Endothelial cell of umbilical vein (primary cell): ENCODE data around the gene MAML3. TPM values are rescaled to one million over a fixed set of nuclear protein-coding genes. Genes with fewer than 3 reads are reported as not detected.
A peak's percentile ranks its signal among the peaks of the same experiment; 100 is the strongest.

Experiments
- BruUV-seq: library from RNA; stranded (reverse); fragments of 400-500 nt; replicated peaks from 2 replicates; lab custom pipeline; 2021; lab: Mats Ljungman, UMichigan
- CTCF ChIA-PET: fragments of 300-600, 350-600 bp; sonication (Branson Sonifier 250); formaldehyde crosslinking; loops from one replicate; lab custom pipeline; 2021; ENCODE audit warnings: antibody characterized with exemption, inconsistent platforms; lab: Charles Lee
- POLR2A ChIA-PET: fragments of 300-600, 350-600 bp; sonication (Branson Sonifier 250); formaldehyde crosslinking; loops from one replicate; lab custom pipeline; 2021; ENCODE audit warnings: antibody characterized with exemption, inconsistent platforms; lab: Charles Lee
- DNase-seq: peaks from one replicate; pipeline ENCODE4 v3.0.0-alpha.2; 2011; ENCODE audit warnings: low read depth, low spot score
- FAIRE-seq: peaks from 2 replicates; lab custom pipeline; 2011; peaks lifted over from hg19 to GRCh38; lab: Jason Lieb, UNC
- H2AFZ ChIP-seq: 2 replicates; pipeline ENCODE4 v1.6.0; 2012; ENCODE audit warnings: low read depth, low read length, control low read depth, inconsistent platforms
- H3K27ac ChIP-seq: 2 replicates; pipeline ENCODE4 v1.5.1; 2011; ENCODE audit warnings: low read depth, mild to moderate bottlenecking, control low read depth, low read length, moderate library complexity; ENCODE audit not compliant: insufficient read depth
- H3K27me3 ChIP-seq, 2 experiments: 2 replicates each; pipeline versions ENCODE4 v1.6.0 to v1.6.1; 2011; ENCODE audit warnings: low read length in 2 of 2, mixed read lengths in 1 of 2; ENCODE audit not compliant: control insufficient read depth in 2 of 2, insufficient read depth in 2 of 2
- H3K36me3 ChIP-seq, 2 experiments: 2 replicates in 1 of 2; 3 replicates in 1 of 2; pipeline ENCODE4 v1.5.1; 2011; ENCODE audit warnings: low read length in 2 of 2, mild to moderate bottlenecking in 1 of 2, moderate library complexity in 1 of 2; ENCODE audit not compliant: control insufficient read depth in 2 of 2, insufficient read depth in 2 of 2; ENCODE audit errors: extremely low read depth in 1 of 2
- H3K4me1 ChIP-seq: 3 replicates; pipeline ENCODE4 v1.5.1; 2011; ENCODE audit warnings: mild to moderate bottlenecking, low read length; ENCODE audit not compliant: control insufficient read depth, insufficient read depth; ENCODE audit errors: extremely low read depth
- H3K4me2 ChIP-seq: 2 replicates; pipeline ENCODE4 v1.6.1; 2011; ENCODE audit warnings: low read length, control low read depth, mixed read lengths; ENCODE audit not compliant: insufficient read depth
- H3K4me3 ChIP-seq, 3 experiments: fragments of 200-600 bp in 1 of 3; sonication (generic), shearing (Covaris generic) in 1 of 3; replicated peaks in 1 of 3; 2 replicates each; pipeline ENCODE4 v1.5.1; 2011 to 2016; ENCODE audit warnings: control low read depth in 3 of 3, low read length in 3 of 3, mild to moderate bottlenecking in 2 of 3, inconsistent platforms in 1 of 3, low read depth in 1 of 3, moderate library complexity in 1 of 3; ENCODE audit not compliant: insufficient read depth in 1 of 3
- H3K79me2 ChIP-seq: 2 replicates; pipeline ENCODE4 v1.6.0; 2012; ENCODE audit warnings: low read length, inconsistent platforms; ENCODE audit not compliant: control insufficient read depth, insufficient read depth
- H3K9ac ChIP-seq: replicated peaks from 2 replicates; pipeline ENCODE3; 2011; ENCODE audit warnings: low read length, control low read depth; ENCODE audit not compliant: insufficient read depth; ENCODE audit errors: extremely low read depth
- H3K9me1 ChIP-seq: replicated peaks from 3 replicates; pipeline ENCODE4 v1.6.0; 2011; ENCODE audit warnings: mild to moderate bottlenecking, low read length; ENCODE audit not compliant: control insufficient read depth, insufficient read depth; ENCODE audit errors: extremely low read depth
- H3K9me3 ChIP-seq: replicated peaks from 2 replicates; pipeline ENCODE4 v1.5.1; 2012; ENCODE audit warnings: low read length, inconsistent platforms; ENCODE audit not compliant: control insufficient read depth, insufficient read depth
- H4K20me1 ChIP-seq: replicated peaks from 2 replicates; pipeline ENCODE3; 2011; ENCODE audit warnings: mild to moderate bottlenecking, low read length; ENCODE audit not compliant: control insufficient read depth, insufficient read depth; ENCODE audit errors: extremely low read depth
- EZH2 ChIP-seq: IDR thresholded peaks from 2 replicates; pipeline ENCODE4 v1.6.1; 2012; ENCODE audit warnings: borderline replicate concordance, low read depth, mild to moderate bottlenecking, moderate library complexity, low read length, inconsistent platforms; ENCODE audit not compliant: severe bottlenecking
- FOS ChIP-seq: IDR thresholded peaks from 2 replicates; pipeline ENCODE4 v1.6.1; 2011; ENCODE audit warnings: mild to moderate bottlenecking, low read length, moderate library complexity, borderline replicate concordance; ENCODE audit not compliant: insufficient read depth
- GATA2 ChIP-seq: IDR thresholded peaks from 2 replicates; pipeline ENCODE4 v1.7.0; 2011; ENCODE audit warnings: low read depth, mild to moderate bottlenecking, moderate library complexity, mixed read lengths, low read length; ENCODE audit not compliant: insufficient read length, insufficient read depth
- JUN ChIP-seq: IDR thresholded peaks from 2 replicates; pipeline ENCODE4 v1.6.1; 2011; ENCODE audit warnings: borderline replicate concordance, low read depth; ENCODE audit not compliant: insufficient read length, insufficient read depth
- MYC ChIP-seq: IDR thresholded peaks from one replicate; pipeline ENCODE4 v1.6.1; 2011; ENCODE audit warnings: mild to moderate bottlenecking, low read depth, low read length
- POLR2A ChIP-seq: IDR thresholded peaks from 2 replicates; pipeline ENCODE4 v1.6.1; 2012; ENCODE audit warnings: low read depth, mild to moderate bottlenecking, control low read depth, low read length
- POLR2AphosphoS5 ChIP-seq: IDR thresholded peaks from 2 replicates; pipeline ENCODE4 v1.6.1; 2012; ENCODE audit warnings: low read depth, mild to moderate bottlenecking, control low read depth, low read length, moderate library complexity; ENCODE audit not compliant: insufficient read depth
- dilution Hi-C: fragments of 300-500 bp; cut with MboI; formaldehyde crosslinking; loops from one replicate; pipeline ENCODE4 v1.15.0; 2019; ENCODE audit warnings: low sequenced_read_pairs; ENCODE audit not compliant: extremely low pct_ligation_motif_present
- intact Hi-C: fragments of 100-400 bp; cut with micrococcal nuclease; formaldehyde crosslinking; loops from one replicate; pipeline ENCODE4 v1.10.0; 2022
- polyA plus RNA-seq, 4 experiments: library from polyadenylated mRNA; depleted of rRNA in 3 of 4; stranded (reverse) in 3 of 4; unstranded in 1 of 4; fragments of >200 nt; gene quantifications; 2 replicates each; pipeline versions ENCODE4 v1.2.1 to v1.2.3, GENCODE V29; 2011 to 2012; ENCODE audit warnings: missing spikeins in 1 of 4
- total RNA-seq: library from RNA; stranded (reverse); gene quantifications from 2 replicates; pipeline ENCODE4 v1.2.3, GENCODE V29; 2021
- TF ChIP-seq, protein P1 (sequence below): IDR thresholded peaks from 2 replicates; pipeline ENCODE4 v1.6.1; 2011; ENCODE audit not compliant: insufficient read depth, insufficient read length
- TF ChIP-seq, protein P2 (sequence below), 2 donors: IDR thresholded peaks; 1 replicate in 1 of 2; 2 replicates in 1 of 2; pipeline ENCODE4 v1.5.1; 2011; ENCODE audit warnings: low read length in 2 of 2, mild to moderate bottlenecking in 2 of 2, moderate library complexity in 2 of 2, control low read depth in 1 of 2, inconsistent platforms in 1 of 2, low read depth in 1 of 2; ENCODE audit not compliant: insufficient read depth in 1 of 2; ENCODE audit errors: extremely low read depth in 1 of 2

Gene MAML3
- total and polyA plus RNA-seq, 2 donors (not counting 3 experiments of a cell fraction or from before 2014, with no cell fraction given), result 14.0 to 20.3 TPM

DNA sequence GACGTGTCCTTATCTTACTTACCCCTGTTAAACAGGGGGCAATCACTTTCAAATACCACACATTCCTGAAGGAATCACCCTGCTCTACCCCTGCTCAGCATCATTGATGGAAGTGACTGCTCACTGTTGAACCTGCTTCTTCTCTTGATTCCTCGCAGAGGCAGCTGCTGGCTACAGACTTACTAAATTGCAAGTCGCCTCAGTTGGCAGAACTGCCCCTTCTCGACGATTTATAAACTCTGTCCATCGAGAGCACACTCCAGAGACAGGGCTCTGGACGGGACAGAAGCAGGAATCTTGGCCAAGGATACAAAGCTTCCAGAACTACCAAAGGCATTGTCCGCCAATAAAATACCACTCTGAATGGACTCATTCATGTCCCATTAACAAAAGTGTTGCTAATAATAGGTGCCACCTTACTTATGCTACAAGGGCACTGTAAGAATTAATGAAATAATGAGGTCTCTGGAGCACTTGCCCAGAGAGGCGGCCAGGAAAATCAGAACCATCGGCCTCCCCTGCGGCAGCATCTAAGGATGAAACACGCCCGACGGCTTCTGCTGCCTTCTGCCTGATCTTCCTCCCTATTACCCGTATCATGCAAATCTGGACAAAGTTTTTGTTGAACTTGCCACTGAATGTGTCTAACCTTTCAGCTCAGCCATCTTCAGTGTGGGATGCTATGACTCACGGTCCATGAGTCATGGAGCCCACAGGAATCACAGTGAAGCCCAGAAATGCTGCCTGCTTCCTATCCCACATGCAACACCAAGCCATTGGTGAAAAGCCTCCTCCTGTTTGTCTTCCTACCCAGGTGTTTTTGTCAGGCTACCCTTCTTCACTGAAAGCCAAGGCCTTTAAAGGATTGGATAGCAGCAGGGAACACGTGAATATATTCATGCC lies 164.9 kb downstream of the MAML3 start:
- Histone ChIP-seq H4K20me1 (no peaks in the 10 kb centered on the region), H3K9me3 (no peaks in the 10 kb centered on the region), H3K36me3 (no peaks in the 10 kb centered on the region), H3K4me3 (no peak overlapping the region), H3K27ac (peak overlapping the region; percentile 25), H3K4me2 (peak overlapping the region; percentile 3), H2AFZ (no peak overlapping the region), H3K79me2 (peaks cover 2% of the 10 kb centered on the region), H3K9ac (no peak overlapping the region), H3K4me1 (peaks cover 17% of the 10 kb centered on the region), H3K9me1 (no peaks in the 10 kb centered on the region), H3K27me3 (no peaks in the 10 kb centered on the region)
- dilution Hi-C loops (no loop called here), intact Hi-C loops (loop anchor here (5.0 kb wide), 1 partner anchor 77 kb away; no protein-coding TSS in a partner anchor)
- peak; percentile 93 for FAIRE-seq
- peak; percentile 97 for DNase-seq
- BruUV-seq, result no TSS peak
- peak; percentile 68 for TF ChIP-seq POLR2AphosphoS5
- peak; percentile 99 for TF ChIP-seq JUN
- TF ChIP-seq GATA2, result peak; percentile 61
- peak; percentile 100 for TF ChIP-seq FOS
- TF ChIP-seq, protein P1, sequence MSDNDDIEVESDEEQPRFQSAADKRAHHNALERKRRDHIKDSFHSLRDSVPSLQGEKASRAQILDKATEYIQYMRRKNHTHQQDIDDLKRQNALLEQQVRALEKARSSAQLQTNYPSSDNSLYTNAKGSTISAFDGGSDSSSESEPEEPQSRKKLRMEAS, result no peak
- POLR2A ChIA-PET, result no interaction called here
- CTCF ChIA-PET, result interaction anchor here (1.0 kb wide), 3 partner anchors 23 to 98 kb away, joined by 3 to 5 read pairs (median 4); no protein-coding TSS in a partner anchor

DNA sequence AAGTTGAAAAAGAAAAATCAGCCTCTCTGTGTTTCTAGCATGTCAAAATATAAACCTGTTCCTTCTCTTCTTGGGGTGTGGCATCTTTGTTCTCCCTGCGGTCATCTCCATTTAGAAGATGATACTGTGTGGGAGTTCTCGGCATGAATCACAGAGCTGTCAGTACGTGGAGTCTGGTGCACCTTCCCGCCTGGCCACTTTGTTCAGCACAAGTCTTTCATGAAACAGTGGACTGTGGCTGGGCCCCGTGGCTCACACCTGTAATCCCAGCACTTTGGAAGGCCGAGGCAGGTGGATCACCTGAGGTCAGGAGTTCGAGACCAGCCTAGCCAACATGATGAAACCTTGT lies 166.5 kb downstream of the MAML3 start:
- CTCF ChIA-PET, result no interaction called here

More for the DNA sequence above, 166.5 kb downstream of the MAML3 start:
- Histone ChIP-seq H3K4me1 (peaks cover 17% of the 10 kb centered on the region), H3K4me2 (no peak overlapping the region), H3K79me2 (peaks cover 2% of the 10 kb centered on the region), H3K9ac (no peak overlapping the region), H3K27ac (no peak overlapping the region), H2AFZ (no peak overlapping the region), H3K9me3 (no peaks in the 10 kb centered on the region), H3K36me3 (no peaks in the 10 kb centered on the region), H3K27me3 (no peaks in the 10 kb centered on the region), H3K4me3 (no peak overlapping the region), H3K9me1 (no peaks in the 10 kb centered on the region), H4K20me1 (no peaks in the 10 kb centered on the region)
- FAIRE-seq (no peak), DNase-seq (no peak)
- BruUV-seq, result no TSS peak
- POLR2A ChIA-PET, result no interaction called here
- dilution Hi-C loops, result no loop called here
- TF ChIP-seq POLR2A, result no peak
- no peak for TF ChIP-seq EZH2
- TF ChIP-seq, protein P2, sequence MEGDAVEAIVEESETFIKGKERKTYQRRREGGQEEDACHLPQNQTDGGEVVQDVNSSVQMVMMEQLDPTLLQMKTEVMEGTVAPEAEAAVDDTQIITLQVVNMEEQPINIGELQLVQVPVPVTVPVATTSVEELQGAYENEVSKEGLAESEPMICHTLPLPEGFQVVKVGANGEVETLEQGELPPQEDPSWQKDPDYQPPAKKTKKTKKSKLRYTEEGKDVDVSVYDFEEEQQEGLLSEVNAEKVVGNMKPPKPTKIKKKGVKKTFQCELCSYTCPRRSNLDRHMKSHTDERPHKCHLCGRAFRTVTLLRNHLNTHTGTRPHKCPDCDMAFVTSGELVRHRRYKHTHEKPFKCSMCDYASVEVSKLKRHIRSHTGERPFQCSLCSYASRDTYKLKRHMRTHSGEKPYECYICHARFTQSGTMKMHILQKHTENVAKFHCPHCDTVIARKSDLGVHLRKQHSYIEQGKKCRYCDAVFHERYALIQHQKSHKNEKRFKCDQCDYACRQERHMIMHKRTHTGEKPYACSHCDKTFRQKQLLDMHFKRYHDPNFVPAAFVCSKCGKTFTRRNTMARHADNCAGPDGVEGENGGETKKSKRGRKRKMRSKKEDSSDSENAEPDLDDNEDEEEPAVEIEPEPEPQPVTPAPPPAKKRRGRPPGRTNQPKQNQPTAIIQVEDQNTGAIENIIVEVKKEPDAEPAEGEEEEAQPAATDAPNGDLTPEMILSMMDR (IDR thresholded peaks at IDR 0.05; ENCODE audit: extremely low read depth in 1 of 2, insufficient read depth in 1 of 2, low read depth in 1 of 2, low read length in 2 of 2), result no peak
- TF ChIP-seq JUN, result no peak
- TF ChIP-seq GATA2, result no peak
- TF ChIP-seq POLR2AphosphoS5, result no peak
- no peak for TF ChIP-seq FOS
- TF ChIP-seq, protein P1, result no peak
- no peak for TF ChIP-seq MYC
- intact Hi-C loops, result loop anchor here (5.0 kb wide), 1 partner anchor 75 kb away; no protein-coding TSS in a partner anchor
